Pancreas (tissue), 10 donors: Measurements from ENCODE around the gene EGR1. TPM values are rescaled to one million over a fixed set of nuclear protein-coding genes. Genes with fewer than 3 reads are reported as not detected.

Experiments used
- ATAC-seq, 4 donors: fragments of 200-7000 bp; cut with Tn5 transposase; one replicate each; pipeline versions ENCODE4 v1.8.0 to v1.9.1; 2020; ENCODE audit warnings: mild to moderate bottlenecking in 4 of 4, moderate library complexity in 4 of 4
- DNase-seq, 6 donors: peaks; one replicate each; pipeline ENCODE4 v3.0.0-alpha.2; 2020
- FAIRE-seq: peaks from 2 replicates; lab custom pipeline; 2012; peaks lifted over from hg19 to GRCh38; lab: Jason Lieb, UNC
- H3K27ac ChIP-seq, 4 donors: fragments of 200-600 bp; sonication (generic); 1 replicate in 3 of 4; 2 replicates in 1 of 4; pipeline versions ENCODE4 v1.5.0 to v1.8.0; 2020
- H3K27me3 ChIP-seq, 4 donors: fragments of 200-600 bp; one replicate each; pipeline ENCODE4 v1.8.0; 2021
- H3K36me3 ChIP-seq, 3 donors: fragments of 200-600 bp; sonication (generic) in 1 of 3; one replicate each; pipeline versions ENCODE4 v1.5.0 to v1.8.0; 2020 to 2021
- H3K4me1 ChIP-seq, 3 donors: fragments of 200-600 bp; one replicate each; pipeline ENCODE4 v1.8.0; 2021
- H3K4me3 ChIP-seq, 4 donors: fragments of 200-600 bp; sonication (generic) in 2 of 4; one replicate each; pipeline versions ENCODE4 v1.5.0 to v1.8.0; 2020 to 2021
- H3K9me3 ChIP-seq, 4 donors: fragments of 200-600 bp; one replicate each; pipeline ENCODE4 v1.8.0; 2021
- WGBS, 2 donors: extraction: QIAGEN DNeasy Blood & Tissue Kit; methylation state at CpG; one replicate each; pipeline ENCODE4 v1.1.7; 2013; 5-methylcytosine and 5-hydroxymethylcytosine counted together
- intact Hi-C, 3 donors: fragments of 100-400 bp; cut with DNase I; formaldehyde crosslinking; loops; one replicate each; pipeline versions ENCODE4 v1.11.1 to v1.14.2; 2022
- polyA plus RNA-seq, 2 donors: library from polyadenylated mRNA; stranded (reverse); fragments of 200-250 nt; gene quantifications; one replicate each; pipeline ENCODE4 v1.2.3, GENCODE V29; 2013
- total RNA-seq, 6 donors: library from RNA; stranded (reverse); fragmentation: NEBNext Ultra II Directional in 4 of 6; extraction: Animal tissue kit (Norgen Biotek cat#: 25700) in 4 of 6; gene quantifications; one replicate each; pipeline versions ENCODE4 v1.2.1 to v1.2.4, GENCODE V29; 2021 to 2023
- TF ChIP-seq, protein P1 (sequence below), 4 donors: fragments of 200-600 bp; sonication (generic) in 3 of 4; IDR thresholded peaks; one replicate each; pipeline versions ENCODE4 v1.5.0 to v1.8.0; 2021; ENCODE audit warnings: antibody characterized with exemption in 4 of 4
- donor health status: healthy with polysubstance abuse.
- donor health status: DM: no; HTN: no; CAD: no; lungs with moderate emphysema.
- donor health status: DM: no; HTN: no; CAD: no.
- donor health status: control.
- donor health status: control.
- donor health status: Bipolar disorder and iron deficiency.
- donor health status: DM: yes; HTN: yes; CAD: no.
- donor health status: DM: no; HTN: no; CAD: no.
- donor health status: DM: no; HTN: no; CAD: no.
- donor health status: DM: yes; HTN: yes; CAD: no.

EGR1 gene
- total and polyA plus RNA-seq, 8 donors = 16.4 to 120 (median 31.0) TPM

- Histone ChIP-seq H3K36me3 (no peaks in the 10 kb centered on the region), H3K4me3 (no peak overlapping the region), H3K27me3 (no peaks in the 10 kb centered on the region), H3K9me3 (no peaks in the 10 kb centered on the region), H3K27ac (no peak overlapping the region), H3K4me1 (peaks cover 0 to 4% (median 0%) of the 10 kb centered on the region in 3 donors)
- 65 to 69% methylated on average over 4 of the region's 4 CpGs for WGBS, 2 donors
- ATAC-seq (no peak), DNase-seq (no peak), FAIRE-seq (no peak)
- TF ChIP-seq, protein P1, sequence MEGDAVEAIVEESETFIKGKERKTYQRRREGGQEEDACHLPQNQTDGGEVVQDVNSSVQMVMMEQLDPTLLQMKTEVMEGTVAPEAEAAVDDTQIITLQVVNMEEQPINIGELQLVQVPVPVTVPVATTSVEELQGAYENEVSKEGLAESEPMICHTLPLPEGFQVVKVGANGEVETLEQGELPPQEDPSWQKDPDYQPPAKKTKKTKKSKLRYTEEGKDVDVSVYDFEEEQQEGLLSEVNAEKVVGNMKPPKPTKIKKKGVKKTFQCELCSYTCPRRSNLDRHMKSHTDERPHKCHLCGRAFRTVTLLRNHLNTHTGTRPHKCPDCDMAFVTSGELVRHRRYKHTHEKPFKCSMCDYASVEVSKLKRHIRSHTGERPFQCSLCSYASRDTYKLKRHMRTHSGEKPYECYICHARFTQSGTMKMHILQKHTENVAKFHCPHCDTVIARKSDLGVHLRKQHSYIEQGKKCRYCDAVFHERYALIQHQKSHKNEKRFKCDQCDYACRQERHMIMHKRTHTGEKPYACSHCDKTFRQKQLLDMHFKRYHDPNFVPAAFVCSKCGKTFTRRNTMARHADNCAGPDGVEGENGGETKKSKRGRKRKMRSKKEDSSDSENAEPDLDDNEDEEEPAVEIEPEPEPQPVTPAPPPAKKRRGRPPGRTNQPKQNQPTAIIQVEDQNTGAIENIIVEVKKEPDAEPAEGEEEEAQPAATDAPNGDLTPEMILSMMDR (IDR thresholded peaks at IDR 0.05) = no peak
- intact Hi-C loops = no loop called here
Measured at GRCh38 chr5:138460032-138460693, 5.1 kb upstream of the EGR1 start.

- intact Hi-C loops = no loop called here
- no peaks in the 10 kb centered on the region for H3K36me3 ChIP-seq
- no peak overlapping the region for H3K27ac ChIP-seq
- FAIRE-seq (no peak), DNase-seq (no peak), ATAC-seq (no peak)
- H3K4me3 ChIP-seq = no peak overlapping the region
- peaks cover 0 to 4% (median 0%) of the 10 kb centered on the region in 3 donors for H3K4me1 ChIP-seq
- WGBS, 2 donors = 74% methylated on average over 11 of the region's 11 CpGs
- no peaks in the 10 kb centered on the region for H3K9me3 ChIP-seq
- H3K27me3 ChIP-seq = no peaks in the 10 kb centered on the region
- TF ChIP-seq, protein P1 (IDR thresholded peaks at IDR 0.05) = no peak
Measured at GRCh38 chr5:138461343-138462125, 3.7 kb upstream of the EGR1 start.

DNA sequence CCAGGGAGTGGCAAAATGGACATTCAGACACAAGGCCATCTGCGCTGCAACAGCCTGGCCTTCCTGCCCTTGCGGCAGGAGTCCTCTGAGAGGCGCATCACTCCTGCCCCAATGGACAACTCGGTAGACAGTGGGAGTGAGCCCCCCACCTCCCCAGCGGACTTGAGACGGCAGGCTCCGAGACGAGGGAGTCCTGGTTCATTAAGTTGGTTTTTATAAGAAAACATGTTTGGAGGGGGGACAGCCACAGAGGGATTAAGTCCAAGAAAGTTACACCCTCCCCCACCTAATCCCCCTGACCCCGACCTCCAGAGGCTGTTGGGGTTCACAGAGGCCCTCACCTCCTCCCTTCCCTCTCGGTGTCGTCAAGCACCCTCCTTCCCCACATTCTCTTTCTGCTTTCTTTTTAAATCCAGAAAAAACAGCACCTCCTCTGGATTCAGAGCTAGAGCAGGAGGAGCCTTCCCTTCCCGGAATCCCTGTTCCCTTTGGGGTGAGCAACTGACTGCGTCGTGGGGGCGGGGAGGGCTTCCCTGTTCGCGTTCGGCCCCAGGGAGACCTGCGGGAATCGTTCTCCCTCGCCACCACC is 1.8 kb upstream of the EGR1 start:
- WGBS, 2 donors = 11% methylated on average over 21 of the region's 21 CpGs
- TF ChIP-seq, protein P1 (IDR thresholded peaks at IDR 0.05) = no peak
- Histone ChIP-seq H3K27me3 (no peaks in the 10 kb centered on the region), H3K4me3 (peak overlapping the region; percentile 62 to 90 (median 74)), H3K36me3 (no peaks in the 10 kb centered on the region), H3K9me3 (no peaks in the 10 kb centered on the region), H3K27ac (peak overlapping the region; percentile 93 to 98 (median 96)), H3K4me1 (peaks cover 4 to 16% (median 9%) of the 10 kb centered on the region in 3 donors)
- DNase-seq = peak in 2 of 6 donors; percentile 43 to 50
- intact Hi-C loops = no loop called here
- peak in 1 of 4 donors; percentile 4 for ATAC-seq
- no peak for FAIRE-seq

- WGBS, 2 donors = 0% methylated on average over 20 to 34 of the region's 34 CpGs
- FAIRE-seq = no peak
- peak; percentile 93 to 99 (median 98) for DNase-seq
- Histone ChIP-seq H3K27me3 (no peaks in the 10 kb centered on the region), H3K9me3 (no peaks in the 10 kb centered on the region), H3K4me1 (peaks cover 4 to 16% (median 9%) of the 10 kb centered on the region in 3 donors), H3K27ac (peak overlapping the region; percentile 93 to 98 (median 96)), H3K36me3 (no peaks in the 10 kb centered on the region), H3K4me3 (peak overlapping the region; percentile 62 to 90 (median 74))
- intact Hi-C loops = no loop called here
- ATAC-seq = peak; percentile 62 to 77 (median 76)
- TF ChIP-seq, protein P1 (IDR thresholded peaks at IDR 0.05) = peak; percentile 92 to 96 (median 94)
Measured at GRCh38 chr5:138464008-138464387, 1.3 kb upstream of the EGR1 start.
